ENCODE measurements around the gene TSPOAP1. TPM values are rescaled to one million over a fixed set of nuclear protein-coding genes. Genes with fewer than 3 reads are reported as not detected.

TSPOAP1 gene
- total RNA-seq, 2 experiments from 2014 or later: 21.6 to 22.7 TPM

- DNase-seq: no peak
- Mint-ChIP-seq H3K27ac (no peak overlapping the region), H3K36me3 (no peaks in the 10 kb centered on the region), H3K9me3 (no peaks in the 10 kb centered on the region), H3K4me1 (ENCODE audit: low read depth) (peaks cover 7% of the 10 kb centered on the region), H3K4me3 (no peak overlapping the region), H3K27me3 (peaks cover 22% of the 10 kb centered on the region)
- POLR2A ChIA-PET: no interaction called here
- intact Hi-C loops (cut with micrococcal nuclease): no loop called here
- CTCF ChIA-PET: interaction anchor here (1.2 kb wide), 1 partner anchor 19 kb away, joined by 6 read pairs; no protein-coding TSS in a partner anchor
These were observed 59.6 kb downstream of the TSPOAP1 start for GRCh38 chr17:58268774-58269556.

- no peak overlapping the region for H3K4me3 Mint-ChIP-seq
- no peaks in the 10 kb centered on the region for H3K9me3 Mint-ChIP-seq
- intact Hi-C loops (cut with micrococcal nuclease): no loop called here
- H3K4me1 Mint-ChIP-seq (ENCODE audit: low read depth): peaks cover 3% of the 10 kb centered on the region
- no peaks in the 10 kb centered on the region for H3K36me3 Mint-ChIP-seq
- no peak overlapping the region for H3K27ac Mint-ChIP-seq
- ChIA-PET POLR2A (no interaction called here), CTCF (interaction anchor here (1.0 kb wide), 1 partner anchor 18 kb away, joined by 3 read pairs; no protein-coding TSS in a partner anchor)
- no peak for DNase-seq
- peaks cover 25% of the 10 kb centered on the region for H3K27me3 Mint-ChIP-seq
These were observed 60.3 kb downstream of the TSPOAP1 start for GRCh38 chr17:58268326-58268725.

- ChIA-PET CTCF (interaction anchor here (1.0 kb wide), 1 partner anchor 17 kb away, joined by 3 read pairs; no protein-coding TSS in a partner anchor), POLR2A (no interaction called here)
- no peaks in the 10 kb centered on the region for H3K4me1 Mint-ChIP-seq (ENCODE audit: low read depth)
- no peak overlapping the region for H3K4me3 Mint-ChIP-seq
- H3K9me3 Mint-ChIP-seq: no peaks in the 10 kb centered on the region
- intact Hi-C loops (cut with micrococcal nuclease): no loop called here
- peaks cover 30% of the 10 kb centered on the region for H3K27me3 Mint-ChIP-seq
- no peak overlapping the region for H3K27ac Mint-ChIP-seq
- DNase-seq: no peak
- no peaks in the 10 kb centered on the region for H3K36me3 Mint-ChIP-seq
These were observed 61.0 kb downstream of the TSPOAP1 start for GRCh38 chr17:58267347-58268324.

- Mint-ChIP-seq H3K4me3 (no peak overlapping the region), H3K36me3 (no peaks in the 10 kb centered on the region), H3K4me1 (ENCODE audit: low read depth) (no peaks in the 10 kb centered on the region), H3K27ac (no peak overlapping the region), H3K27me3 (peaks cover 39% of the 10 kb centered on the region), H3K9me3 (no peaks in the 10 kb centered on the region)
- intact Hi-C loops (cut with micrococcal nuclease): no loop called here
- ChIA-PET CTCF (no interaction called here), POLR2A (no interaction called here)
- no peak for DNase-seq
These were observed 62.4 kb downstream of the TSPOAP1 start for GRCh38 chr17:58265902-58266875.

GRCh38 chr17:58265271-58265670, 63.3 kb downstream of the TSPOAP1 start:
- ChIA-PET POLR2A (no interaction called here), CTCF (no interaction called here)
- intact Hi-C loops (cut with micrococcal nuclease): no loop called here
- Mint-ChIP-seq H3K27ac (no peak overlapping the region), H3K9me3 (no peaks in the 10 kb centered on the region), H3K4me1 (ENCODE audit: low read depth) (no peaks in the 10 kb centered on the region), H3K27me3 (peaks cover 45% of the 10 kb centered on the region), H3K36me3 (no peaks in the 10 kb centered on the region), H3K4me3 (no peak overlapping the region)
- no peak for DNase-seq

- no peaks in the 10 kb centered on the region for H3K36me3 Mint-ChIP-seq
- no peak overlapping the region for H3K27ac Mint-ChIP-seq
- no peak for DNase-seq
- intact Hi-C loops (cut with micrococcal nuclease): no loop called here
- no peak overlapping the region for H3K4me3 Mint-ChIP-seq
- H3K9me3 Mint-ChIP-seq: no peaks in the 10 kb centered on the region
- H3K27me3 Mint-ChIP-seq: peaks cover 46% of the 10 kb centered on the region
- POLR2A ChIA-PET: no interaction called here
- CTCF ChIA-PET: interaction anchor here (1.7 kb wide), 1 partner anchor 15 kb away, joined by 7 read pairs; no protein-coding TSS in a partner anchor
- no peaks in the 10 kb centered on the region for H3K4me1 Mint-ChIP-seq (ENCODE audit: low read depth)
These were observed 64.0 kb downstream of the TSPOAP1 start for GRCh38 chr17:58264407-58265103.

- Mint-ChIP-seq H3K4me3 (no peak overlapping the region), H3K36me3 (no peaks in the 10 kb centered on the region), H3K4me1 (ENCODE audit: low read depth) (no peaks in the 10 kb centered on the region), H3K9me3 (no peaks in the 10 kb centered on the region), H3K27me3 (peaks cover 46% of the 10 kb centered on the region), H3K27ac (no peak overlapping the region)
- intact Hi-C loops (cut with micrococcal nuclease): no loop called here
- CTCF ChIA-PET: interaction anchor here (1.7 kb wide), 1 partner anchor 14 kb away, joined by 7 read pairs; no protein-coding TSS in a partner anchor
- DNase-seq: no peak
- POLR2A ChIA-PET: no interaction called here
These were observed 64.8 kb downstream of the TSPOAP1 start for GRCh38 chr17:58263773-58264172.

GRCh38 chr17:58262149-58262548, 66.4 kb downstream of the TSPOAP1 start:
- Mint-ChIP-seq H3K36me3 (no peaks in the 10 kb centered on the region), H3K4me1 (ENCODE audit: low read depth) (no peaks in the 10 kb centered on the region), H3K27ac (no peak overlapping the region), H3K9me3 (no peaks in the 10 kb centered on the region), H3K27me3 (peaks cover 49% of the 10 kb centered on the region), H3K4me3 (no peak overlapping the region)
- intact Hi-C loops (cut with micrococcal nuclease): no loop called here
- ChIA-PET POLR2A (no interaction called here), CTCF (interaction anchor here (1.2 kb wide), 1 partner anchor 12 kb away, joined by 3 read pairs; no protein-coding TSS in a partner anchor)
- DNase-seq: no peak

- DNase-seq: no peak
- peaks cover 16% of the 10 kb centered on the region for H3K27me3 Mint-ChIP-seq
- H3K4me3 Mint-ChIP-seq: no peak overlapping the region
- H3K36me3 Mint-ChIP-seq: no peaks in the 10 kb centered on the region
- H3K27ac Mint-ChIP-seq: no peak overlapping the region
- H3K4me1 Mint-ChIP-seq (ENCODE audit: low read depth): peaks cover 6% of the 10 kb centered on the region
- ChIA-PET POLR2A (no interaction called here), CTCF (interaction anchor here (1.7 kb wide), 1 partner anchor 50 kb away, joined by 4 read pairs; no protein-coding TSS in a partner anchor)
- no peaks in the 10 kb centered on the region for H3K9me3 Mint-ChIP-seq
- intact Hi-C loops (cut with micrococcal nuclease): no loop called here
These were observed 73.8 kb downstream of the TSPOAP1 start for GRCh38 chr17:58254803-58255202.

GRCh38 chr17:58253082-58253481, 75.5 kb downstream of the TSPOAP1 start:
- Mint-ChIP-seq H3K27me3 (peaks cover 21% of the 10 kb centered on the region), H3K4me1 (ENCODE audit: low read depth) (peaks cover 13% of the 10 kb centered on the region), H3K36me3 (no peaks in the 10 kb centered on the region), H3K9me3 (no peaks in the 10 kb centered on the region), H3K4me3 (no peak overlapping the region), H3K27ac (no peak overlapping the region)
- intact Hi-C loops (cut with micrococcal nuclease): no loop called here
- DNase-seq: no peak
- ChIA-PET CTCF (interaction anchor here (1.1 kb wide), 1 partner anchor 165 kb away, joined by 3 read pairs; the partner anchor contains the start of gene RNF43), POLR2A (no interaction called here)

GRCh38 chr17:58252141-58252540, 76.5 kb downstream of the TSPOAP1 start:
- no peaks in the 10 kb centered on the region for H3K36me3 Mint-ChIP-seq
- intact Hi-C loops (cut with micrococcal nuclease): no loop called here
- CTCF ChIA-PET: interaction anchor here (1.0 kb wide), 1 partner anchor 52 kb away, joined by 3 read pairs; no protein-coding TSS in a partner anchor

More at GRCh38 chr17:58252141-58252540, 76.5 kb downstream of the TSPOAP1 start:
- Mint-ChIP-seq H3K9me3 (no peaks in the 10 kb centered on the region), H3K4me3 (no peak overlapping the region), H3K27me3 (peaks cover 19% of the 10 kb centered on the region), H3K27ac (no peak overlapping the region), H3K4me1 (ENCODE audit: low read depth) (peaks cover 13% of the 10 kb centered on the region)
- no peak for DNase-seq
- POLR2A ChIA-PET: no interaction called here

Measured in activated CD4-positive, alpha-beta memory T cell treated with anti-CD3 and anti-CD28 coated beads for 36 hours (primary cell).